GM23338 (cell line): Measurements from ENCODE around the gene NOPCHAP1. TPM values are rescaled to one million over a fixed set of nuclear protein-coding genes. Genes with fewer than 3 reads are reported as not detected.

Experiments used
- ATAC-seq: fragments of 200-7000 bp; cut with Tn5 transposase; 3 replicates; pipeline ENCODE4 v1.9.1; 2020
- DNase-seq: peaks from one replicate; pipeline ENCODE4 v3.0.0-alpha.2; 2015; ENCODE audit warnings: low spot score
- H2AFZ ChIP-seq: fragments of 200-600 bp; sonication (generic); 2 replicates; pipeline ENCODE4 v1.8.0; 2016; ENCODE audit warnings: antibody characterized with exemption, mild to moderate bottlenecking, moderate library complexity
- H3F3A ChIP-seq: fragments of 200-600 bp; sonication (generic); replicated peaks from 2 replicates; pipeline ENCODE4 v1.8.0; 2017; ENCODE audit warnings: antibody characterized with exemption, mixed run types, low read depth
- H3K27ac ChIP-seq: fragments of 200-600 bp; sonication (generic); 2 replicates; pipeline ENCODE4 v1.6.1; 2016; ENCODE audit warnings: low read depth
- H3K27me3 ChIP-seq: fragments of 200-600 bp; sonication (generic); 2 replicates; pipeline ENCODE4 v1.8.0; 2016; ENCODE audit warnings: mild to moderate bottlenecking, mixed run types, moderate library complexity; ENCODE audit not compliant: insufficient read depth
- H3K36me3 ChIP-seq: fragments of 200-600 bp; sonication (generic); 2 replicates; pipeline ENCODE4 v1.8.0; 2016; ENCODE audit warnings: mild to moderate bottlenecking; ENCODE audit not compliant: insufficient read depth
- H3K4me1 ChIP-seq: fragments of 200-600 bp; sonication (generic); 2 replicates; pipeline ENCODE4 v1.8.0; 2016; ENCODE audit warnings: mild to moderate bottlenecking, moderate library complexity; ENCODE audit not compliant: insufficient read depth
- H3K4me2 ChIP-seq: fragments of 200-600 bp; sonication (generic); 2 replicates; pipeline ENCODE4 v1.7.1; 2017; ENCODE audit warnings: mixed run types
- H3K4me3 ChIP-seq: fragments of 200-600 bp; sonication (generic); 2 replicates; pipeline ENCODE4 v1.6.1; 2016; ENCODE audit warnings: mixed run types
- H3K79me2 ChIP-seq: fragments of 200-600 bp; sonication (generic); replicated peaks from 2 replicates; pipeline ENCODE4 v1.8.0; 2017; ENCODE audit warnings: mild to moderate bottlenecking; ENCODE audit not compliant: insufficient read depth
- H3K9me2 ChIP-seq: fragments of 200-600 bp; sonication (generic); 2 replicates; pipeline ENCODE4 v1.8.0; 2017; ENCODE audit not compliant: insufficient read depth
- H4K20me1 ChIP-seq: fragments of 200-600 bp; sonication (generic); replicated peaks from 2 replicates; pipeline ENCODE4 v1.8.0; 2017; ENCODE audit warnings: mild to moderate bottlenecking; ENCODE audit not compliant: insufficient read depth
- H3K27ac Mint-ChIP-seq: 2 replicates; pipeline ENCODE4 v1.8.0; 2020; ENCODE audit warnings: inconsistent platforms, mild to moderate bottlenecking, moderate library complexity, mixed read lengths
- H3K27me3 Mint-ChIP-seq: 3 replicates; pipeline ENCODE4 v1.8.0; 2022; ENCODE audit warnings: low read depth, mild to moderate bottlenecking, moderate library complexity, mixed read lengths, inconsistent platforms; ENCODE audit not compliant: insufficient read depth, poor library complexity
- H3K36me3 Mint-ChIP-seq: 3 replicates; pipeline ENCODE4 v1.8.0; 2021; ENCODE audit warnings: low read depth, mild to moderate bottlenecking, inconsistent platforms, moderate library complexity, mixed read lengths
- H3K4me1 Mint-ChIP-seq: 3 replicates; pipeline ENCODE4 v1.8.0; 2020; ENCODE audit warnings: mild to moderate bottlenecking, inconsistent platforms, mixed read lengths
- H3K4me3 Mint-ChIP-seq: 3 replicates; pipeline ENCODE4 v1.8.0; 2021; ENCODE audit warnings: moderate library complexity, mild to moderate bottlenecking, inconsistent platforms, mixed read lengths
- H3K9me3 Mint-ChIP-seq: 3 replicates; pipeline ENCODE4 v1.8.0; 2020; ENCODE audit warnings: moderate library complexity, mild to moderate bottlenecking, inconsistent platforms, mixed read lengths
- ETS1 ChIP-seq: IDR thresholded peaks from 2 replicates; pipeline ENCODE4 v1.6.1; 2016; ENCODE audit warnings: antibody characterized with exemption
- EZH2phosphoT487 ChIP-seq: fragments of 200-600 bp; sonication (generic); IDR thresholded peaks from one replicate; pipeline ENCODE4 v1.8.1; 2018; ENCODE audit warnings: antibody characterized with exemption; ENCODE audit not compliant: unreplicated experiment
- JUNB ChIP-seq: IDR thresholded peaks from one replicate; pipeline ENCODE4 v1.6.1; 2016; ENCODE audit warnings: antibody characterized with exemption; ENCODE audit not compliant: unreplicated experiment
- ZNF114 ChIP-seq: fragments of 250-450 bp; sonication (Bioruptor Pico); IDR thresholded peaks from 2 replicates; pipeline ENCODE4 v1.5.0; 2020; ENCODE audit warnings: mild to moderate bottlenecking, moderate library complexity
- ZNF331 ChIP-seq: fragments of 250-450 bp; sonication (Bioruptor Pico); IDR thresholded peaks from 2 replicates; pipeline ENCODE4 v1.5.0; 2020; ENCODE audit warnings: low read depth, mild to moderate bottlenecking, moderate library complexity
- polyA plus RNA-seq: library from polyadenylated mRNA; unstranded; fragments of >200 nt; fragmentation: Nextera tagmentation; extraction: Ambion mirVana; gene quantifications from 2 replicates; pipeline ENCODE4 v1.2.1, GENCODE V29; 2016
- total RNA-seq: library from RNA; depleted of rRNA; stranded (reverse); fragments of >200 nt; shearing (Covaris generic); gene quantifications from 2 replicates; pipeline ENCODE4 v1.2.3, GENCODE V29; 2014
- TF ChIP-seq, protein P1 (sequence below): fragments of 250-450 bp; sonication (Bioruptor Pico); IDR thresholded peaks from 2 replicates; pipeline ENCODE4 v1.5.0; 2020; ENCODE audit warnings: mild to moderate bottlenecking, moderate library complexity

Gene NOPCHAP1
- total and polyA plus RNA-seq, 2 experiments from 2014 or later: 14.7 to 221 TPM

GRCh38 chr12:105018012-105018411 lies 31.9 kb downstream of the NOPCHAP1 start:
- Histone ChIP-seq H3K27ac (peak overlapping the region; percentile 59; the same call in 1 of the 2 replicates), H3K9me2 (no peaks in the 10 kb centered on the region), H4K20me1 (peaks cover 5% of the 10 kb centered on the region; the same call in 1 of the 2 replicates), H3K4me3 (no peak overlapping the region), H3K4me1 (0 out of 2 replicates have a peak, but pooled peaks cover 8% of the 10 kb centered on the region), H3K79me2 (peaks cover 11% of the 10 kb centered on the region; the same call in 1 of the 2 replicates), H3F3A (no peaks in the 10 kb centered on the region), H2AFZ (no peak overlapping the region), H3K4me2 (no peak overlapping the region), H3K27me3 (no peaks in the 10 kb centered on the region), H3K36me3 (no peaks in the 10 kb centered on the region)
- H3K27me3 Mint-ChIP-seq: no peaks in the 10 kb centered on the region
- ATAC-seq (no peak), DNase-seq (no peak)
- peaks cover 11% of the 10 kb centered on the region; the same call in 2 of the 3 replicates for H3K36me3 Mint-ChIP-seq
- H3K27ac Mint-ChIP-seq: no peak overlapping the region
- no peaks in the 10 kb centered on the region for H3K9me3 Mint-ChIP-seq
- no peak overlapping the region for H3K4me3 Mint-ChIP-seq
- peaks cover 19% of the 10 kb centered on the region; the same call in 2 of the 3 replicates for H3K4me1 Mint-ChIP-seq
- TF ChIP-seq ZNF114: no peak
- TF ChIP-seq ZNF331: no peak
- TF ChIP-seq ETS1: no peak
- TF ChIP-seq JUNB: no peak
- TF ChIP-seq EZH2phosphoT487: no peak
- TF ChIP-seq, protein P1, sequence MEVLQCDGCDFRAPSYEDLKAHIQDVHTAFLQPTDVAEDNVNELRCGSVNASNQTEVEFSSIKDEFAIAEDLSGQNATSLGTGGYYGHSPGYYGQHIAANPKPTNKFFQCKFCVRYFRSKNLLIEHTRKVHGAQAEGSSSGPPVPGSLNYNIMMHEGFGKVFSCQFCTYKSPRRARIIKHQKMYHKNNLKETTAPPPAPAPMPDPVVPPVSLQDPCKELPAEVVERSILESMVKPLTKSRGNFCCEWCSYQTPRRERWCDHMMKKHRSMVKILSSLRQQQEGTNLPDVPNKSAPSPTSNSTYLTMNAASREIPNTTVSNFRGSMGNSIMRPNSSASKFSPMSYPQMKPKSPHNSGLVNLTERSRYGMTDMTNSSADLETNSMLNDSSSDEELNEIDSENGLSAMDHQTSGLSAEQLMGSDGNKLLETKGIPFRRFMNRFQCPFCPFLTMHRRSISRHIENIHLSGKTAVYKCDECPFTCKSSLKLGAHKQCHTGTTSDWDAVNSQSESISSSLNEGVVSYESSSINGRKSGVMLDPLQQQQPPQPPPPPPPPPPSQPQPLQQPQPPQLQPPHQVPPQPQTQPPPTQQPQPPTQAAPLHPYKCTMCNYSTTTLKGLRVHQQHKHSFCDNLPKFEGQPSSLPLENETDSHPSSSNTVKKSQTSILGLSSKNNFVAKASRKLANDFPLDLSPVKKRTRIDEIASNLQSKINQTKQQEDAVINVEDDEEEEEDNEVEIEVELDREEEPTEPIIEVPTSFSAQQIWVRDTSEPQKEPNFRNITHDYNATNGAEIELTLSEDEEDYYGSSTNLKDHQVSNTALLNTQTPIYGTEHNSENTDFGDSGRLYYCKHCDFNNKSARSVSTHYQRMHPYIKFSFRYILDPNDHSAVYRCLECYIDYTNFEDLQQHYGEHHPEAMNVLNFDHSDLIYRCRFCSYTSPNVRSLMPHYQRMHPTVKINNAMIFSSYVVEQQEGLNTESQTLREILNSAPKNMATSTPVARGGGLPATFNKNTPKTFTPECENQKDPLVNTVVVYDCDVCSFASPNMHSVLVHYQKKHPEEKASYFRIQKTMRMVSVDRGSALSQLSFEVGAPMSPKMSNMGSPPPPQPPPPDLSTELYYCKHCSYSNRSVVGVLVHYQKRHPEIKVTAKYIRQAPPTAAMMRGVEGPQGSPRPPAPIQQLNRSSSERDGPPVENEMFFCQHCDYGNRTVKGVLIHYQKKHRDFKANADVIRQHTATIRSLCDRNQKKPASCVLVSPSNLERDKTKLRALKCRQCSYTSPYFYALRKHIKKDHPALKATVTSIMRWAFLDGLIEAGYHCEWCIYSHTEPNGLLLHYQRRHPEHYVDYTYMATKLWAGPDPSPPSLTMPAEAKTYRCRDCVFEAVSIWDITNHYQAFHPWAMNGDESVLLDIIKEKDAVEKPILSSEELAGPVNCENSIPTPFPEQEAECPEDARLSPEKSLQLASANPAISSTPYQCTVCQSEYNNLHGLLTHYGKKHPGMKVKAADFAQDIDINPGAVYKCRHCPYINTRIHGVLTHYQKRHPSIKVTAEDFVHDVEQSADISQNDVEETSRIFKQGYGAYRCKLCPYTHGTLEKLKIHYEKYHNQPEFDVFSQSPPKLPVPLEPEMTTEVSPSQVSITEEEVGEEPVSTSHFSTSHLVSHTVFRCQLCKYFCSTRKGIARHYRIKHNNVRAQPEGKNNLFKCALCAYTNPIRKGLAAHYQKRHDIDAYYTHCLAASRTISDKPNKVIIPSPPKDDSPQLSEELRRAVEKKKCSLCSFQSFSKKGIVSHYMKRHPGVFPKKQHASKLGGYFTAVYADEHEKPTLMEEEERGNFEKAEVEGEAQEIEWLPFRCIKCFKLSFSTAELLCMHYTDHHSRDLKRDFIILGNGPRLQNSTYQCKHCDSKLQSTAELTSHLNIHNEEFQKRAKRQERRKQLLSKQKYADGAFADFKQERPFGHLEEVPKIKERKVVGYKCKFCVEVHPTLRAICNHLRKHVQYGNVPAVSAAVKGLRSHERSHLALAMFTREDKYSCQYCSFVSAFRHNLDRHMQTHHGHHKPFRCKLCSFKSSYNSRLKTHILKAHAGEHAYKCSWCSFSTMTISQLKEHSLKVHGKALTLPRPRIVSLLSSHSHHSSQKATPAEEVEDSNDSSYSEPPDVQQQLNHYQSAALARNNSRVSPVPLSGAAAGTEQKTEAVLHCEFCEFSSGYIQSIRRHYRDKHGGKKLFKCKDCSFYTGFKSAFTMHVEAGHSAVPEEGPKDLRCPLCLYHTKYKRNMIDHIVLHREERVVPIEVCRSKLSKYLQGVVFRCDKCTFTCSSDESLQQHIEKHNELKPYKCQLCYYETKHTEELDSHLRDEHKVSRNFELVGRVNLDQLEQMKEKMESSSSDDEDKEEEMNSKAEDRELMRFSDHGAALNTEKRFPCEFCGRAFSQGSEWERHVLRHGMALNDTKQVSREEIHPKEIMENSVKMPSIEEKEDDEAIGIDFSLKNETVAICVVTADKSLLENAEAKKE (CRISPR knock-in tag): no peak
